Keratinocyte (primary cell): ENCODE data around the gene TRPC4.

Experiments
- CTCF ChIP-seq, 3 experiments: IDR thresholded peaks in 1 of 3; conservative IDR thresholded peaks in 1 of 3; optimal IDR thresholded peaks in 1 of 3; 2 replicates in 2 of 3; 3 replicates in 1 of 3; pipeline versions ENCODE3 to v1.5.1; 2011; ENCODE audit warnings: low read length in 3 of 3, mild to moderate bottlenecking in 3 of 3, moderate library complexity in 2 of 3, control low read depth in 1 of 3, inconsistent platforms in 1 of 3; ENCODE audit not compliant: insufficient read depth in 2 of 3; ENCODE audit errors: extremely low read depth in 1 of 3
- EZH2 ChIP-seq: IDR thresholded peaks from one replicate; pipeline ENCODE4 v1.6.1; 2012; ENCODE audit warnings: inconsistent platforms, mild to moderate bottlenecking, low read length, moderate library complexity

GRCh38 chr13:37599519-37599918 lies 270.1 kb downstream of the TRPC4 start:
- no peak for TF ChIP-seq CTCF (optimal IDR thresholded peaks at IDR 0.05 in 1 of 3, IDR thresholded peaks at IDR 0.05 in 1 of 3, conservative IDR thresholded peaks at IDR 0.05 in 1 of 3; ENCODE audit: extremely low read depth in 1 of 3, insufficient read depth in 2 of 3, low read length in 3 of 3)
- TF ChIP-seq EZH2: no peak
